ENCODE data around the gene DNAJC12.

GRCh38 chr10:67884842-67885670, 47.1 kb upstream of the DNAJC12 start:
- TF ChIP-seq CTCF (IDR thresholded peaks at IDR 0.05) = peak in 1 of 3 donors; percentile 12
- TF ChIP-seq POLR2A (IDR thresholded peaks at IDR 0.05) = no peak
- TF ChIP-seq POLR2AphosphoS5 (IDR thresholded peaks at IDR 0.05) = no peak
